Spleen (tissue), 11 donors: ENCODE results near the gene TMEM183A. TPM values are rescaled to one million over a fixed set of nuclear protein-coding genes. Genes with fewer than 3 reads are reported as not detected.

Experiments used
- DNase-seq: peaks from one replicate; pipeline ENCODE4 v3.0.0-alpha.2; 2020
- H3K27ac ChIP-seq, 8 donors: fragments of 200-600 bp; sonication (generic) in 7 of 8; 1 replicate in 4 of 8; 2 replicates in 4 of 8; pipeline versions ENCODE4 v1.5.0 to v1.8.0; 2016 to 2021; ENCODE audit warnings: inconsistent platforms in 4 of 8, mild to moderate bottlenecking in 4 of 8, moderate library complexity in 1 of 8
- H3K27me3 ChIP-seq, 7 donors: fragments of 200-600 bp; sonication (generic) in 6 of 7; replicated peaks in 1 of 7; 1 replicate in 4 of 7; 2 replicates in 3 of 7; pipeline versions ENCODE4 v1.5.0 to v1.8.0; 2016 to 2021; ENCODE audit warnings: inconsistent platforms in 3 of 7, mild to moderate bottlenecking in 1 of 7
- H3K36me3 ChIP-seq, 6 donors: fragments of 200-600 bp; sonication (generic) in 5 of 6; 1 replicate in 4 of 6; 2 replicates in 2 of 6; pipeline versions ENCODE4 v1.5.0 to v1.8.0; 2016 to 2021; ENCODE audit warnings: inconsistent platforms in 2 of 6
- H3K4me1 ChIP-seq, 6 donors: fragments of 200-600 bp; sonication (generic) in 5 of 6; 1 replicate in 3 of 6; 2 replicates in 3 of 6; pipeline versions ENCODE4 v1.5.0 to v1.8.0; 2016 to 2021; ENCODE audit warnings: inconsistent platforms in 3 of 6
- H3K4me3 ChIP-seq, 8 donors: fragments of 200-600 bp; sonication (generic) in 7 of 8; 1 replicate in 4 of 8; 2 replicates in 4 of 8; pipeline versions ENCODE4 v1.5.0 to v1.8.0; 2016 to 2021; ENCODE audit warnings: inconsistent platforms in 4 of 8, mild to moderate bottlenecking in 4 of 8, moderate library complexity in 2 of 8
- H3K9me3 ChIP-seq, 8 donors: fragments of 200-600 bp; sonication (generic) in 7 of 8; 1 replicate in 4 of 8; 2 replicates in 4 of 8; pipeline versions ENCODE4 v1.5.0 to v1.8.0; 2016 to 2021; ENCODE audit warnings: inconsistent platforms in 4 of 8
- POLR2A ChIP-seq, 3 donors: fragments of 450-650 bp; IDR thresholded peaks; one replicate each; pipeline ENCODE4 v1.5.1; 2017; ENCODE audit warnings: antibody characterized with exemption in 3 of 3, mild to moderate bottlenecking in 1 of 3
- POLR2AphosphoS5 ChIP-seq, 3 donors: sonication (generic); formaldehyde crosslinking; IDR thresholded peaks; one replicate each; pipeline ENCODE4 v1.5.1; 2017; ENCODE audit warnings: antibody characterized with exemption in 3 of 3
- WGBS, 5 donors: extraction: QIAGEN DNeasy Blood & Tissue Kit in 3 of 5; methylation state at CpG; one replicate each; pipeline versions ENCODE4 v1.1.5 to v1.1.7; 2013 to 2018; 5-methylcytosine and 5-hydroxymethylcytosine counted together
- intact Hi-C: fragments of 100-400 bp; cut with DNase I; formaldehyde crosslinking; loops from one replicate; pipeline ENCODE4 v1.15.0; 2023; ENCODE audit warnings: low total_unique reads
- polyA plus RNA-seq, 3 donors: library from polyadenylated mRNA; stranded (reverse); fragments of 200-250 nt; gene quantifications; one replicate each; pipeline ENCODE4 v1.2.1, GENCODE V29; 2013
- total RNA-seq, 7 donors: library from RNA; depleted of rRNA in 3 of 7; stranded (reverse); fragments of >200 nt in 3 of 7; fragmentation: NEBNext Ultra II Directional in 4 of 7; extraction: Animal tissue kit (Norgen Biotek cat#: 25700) in 4 of 7; gene quantifications; one replicate each; pipeline versions ENCODE4 v1.1.0 to v1.2.1, GENCODE V29; 2016 to 2021
- TF ChIP-seq, protein P1 (sequence below), 11 experiments: fragments of 200-600 bp in 7 of 11; fragments of 450-650 bp in 4 of 11; sonication (generic) in 4 of 11; IDR thresholded peaks in 8 of 11; conservative IDR thresholded peaks in 3 of 11; 1 replicate in 7 of 11; 2 replicates in 4 of 11; pipeline versions ENCODE4 v1.4.0 to v1.8.0; 2016 to 2021; ENCODE audit warnings: antibody characterized with exemption in 11 of 11, inconsistent platforms in 4 of 11, mild to moderate bottlenecking in 1 of 11
- donor health status: healthy with polysubstance abuse.
- donor health status: DM: no; HTN: no; CAD: no; lungs with moderate emphysema.
- donor health status: DM: no; HTN: no; CAD: no.
- donor health status: Bipolar disorder and iron deficiency.
- donor health status: healthy.
- donor health status: DM: no; HTN: no; CAD: no.
- donor health status: DM: yes; HTN: yes; CAD: no.

TMEM183A gene
- total and polyA plus RNA-seq, 10 donors = 30.3 to 61.9 (median 52.4) TPM

DNA sequence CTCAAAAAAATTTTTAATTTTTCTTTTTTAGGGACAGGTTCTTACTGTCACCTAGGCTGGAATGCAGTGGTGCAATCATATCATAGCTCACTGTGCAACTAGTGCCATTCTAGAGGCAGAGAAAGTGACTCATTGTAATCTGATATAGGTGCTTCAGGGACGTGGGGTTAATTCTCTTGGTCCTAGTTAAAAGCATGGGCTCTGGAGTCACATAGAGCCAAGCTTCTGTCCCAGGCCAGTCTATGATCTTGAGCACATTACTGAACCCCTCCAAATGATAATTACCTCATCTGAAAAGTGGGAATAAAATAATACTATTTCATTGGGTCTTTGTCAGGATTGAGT lies 47.9 kb upstream of the TMEM183A start:
- TF ChIP-seq POLR2A (IDR thresholded peaks at IDR 0.05) = no peak
- TF ChIP-seq, protein P1, sequence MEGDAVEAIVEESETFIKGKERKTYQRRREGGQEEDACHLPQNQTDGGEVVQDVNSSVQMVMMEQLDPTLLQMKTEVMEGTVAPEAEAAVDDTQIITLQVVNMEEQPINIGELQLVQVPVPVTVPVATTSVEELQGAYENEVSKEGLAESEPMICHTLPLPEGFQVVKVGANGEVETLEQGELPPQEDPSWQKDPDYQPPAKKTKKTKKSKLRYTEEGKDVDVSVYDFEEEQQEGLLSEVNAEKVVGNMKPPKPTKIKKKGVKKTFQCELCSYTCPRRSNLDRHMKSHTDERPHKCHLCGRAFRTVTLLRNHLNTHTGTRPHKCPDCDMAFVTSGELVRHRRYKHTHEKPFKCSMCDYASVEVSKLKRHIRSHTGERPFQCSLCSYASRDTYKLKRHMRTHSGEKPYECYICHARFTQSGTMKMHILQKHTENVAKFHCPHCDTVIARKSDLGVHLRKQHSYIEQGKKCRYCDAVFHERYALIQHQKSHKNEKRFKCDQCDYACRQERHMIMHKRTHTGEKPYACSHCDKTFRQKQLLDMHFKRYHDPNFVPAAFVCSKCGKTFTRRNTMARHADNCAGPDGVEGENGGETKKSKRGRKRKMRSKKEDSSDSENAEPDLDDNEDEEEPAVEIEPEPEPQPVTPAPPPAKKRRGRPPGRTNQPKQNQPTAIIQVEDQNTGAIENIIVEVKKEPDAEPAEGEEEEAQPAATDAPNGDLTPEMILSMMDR (IDR thresholded peaks at IDR 0.05 in 8 of 11, conservative IDR thresholded peaks at IDR 0.05 in 3 of 11) = no peak
- TF ChIP-seq POLR2AphosphoS5 (IDR thresholded peaks at IDR 0.05) = no peak
- peaks cover 23 to 45% (median 39%) of the 10 kb centered on the region in 6 donors for H3K4me1 ChIP-seq
- no peak overlapping the region for H3K4me3 ChIP-seq
- H3K27me3 ChIP-seq = no peaks in the 10 kb centered on the region
- WGBS, 5 donors = 75 to 89% (median 78%) methylated on average over 1 of the region's 1 CpG
- H3K36me3 ChIP-seq = peaks cover 0 to 45% (median 21%) of the 10 kb centered on the region in 6 donors
- H3K9me3 ChIP-seq = no peaks in the 10 kb centered on the region
- H3K27ac ChIP-seq = peak overlapping the region in 2 of 8 donors; percentile 92 to 98
- DNase-seq = no peak
- intact Hi-C loops = no loop called here

GRCh38 chr1:202961220-202961880 lies 45.8 kb upstream of the TMEM183A start:
- TF ChIP-seq, protein P1 (IDR thresholded peaks at IDR 0.05 in 8 of 11, conservative IDR thresholded peaks at IDR 0.05 in 3 of 11) = no peak
- no peak for TF ChIP-seq POLR2AphosphoS5 (IDR thresholded peaks at IDR 0.05)
- TF ChIP-seq POLR2A (IDR thresholded peaks at IDR 0.05) = no peak
- intact Hi-C loops = no loop called here

DNA sequence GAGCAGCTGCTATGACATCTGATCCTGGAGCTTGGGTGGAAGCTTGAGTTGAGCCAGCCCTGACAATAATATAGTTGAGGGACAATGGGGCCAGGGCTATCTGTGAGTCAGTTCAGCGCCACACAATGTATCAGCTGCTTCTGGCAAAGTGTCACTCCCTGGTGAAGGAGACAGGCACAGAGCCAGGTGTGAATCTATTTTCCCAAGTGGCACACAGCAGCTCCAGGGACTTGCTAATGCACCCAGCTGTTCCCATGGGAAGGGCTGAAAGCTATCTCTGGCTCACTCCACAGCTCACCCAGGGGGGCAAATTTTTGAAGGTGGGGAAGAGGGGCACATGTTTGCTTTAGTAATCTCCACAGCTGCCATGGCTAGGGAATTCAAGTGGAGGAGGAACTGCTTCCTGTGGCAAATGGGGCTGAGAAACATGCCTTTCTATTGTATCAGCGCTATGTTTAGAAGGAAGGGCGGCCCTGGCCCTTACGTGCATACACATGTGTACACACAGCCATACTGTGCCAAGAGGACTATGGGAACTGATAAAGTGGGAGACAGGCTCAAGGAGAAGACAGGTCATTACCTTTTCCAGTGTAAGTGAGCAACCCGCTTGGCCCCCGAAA lies 42.3 kb upstream of the TMEM183A start:
- Histone ChIP-seq H3K4me3 (no peak overlapping the region), H3K4me1 (peaks cover 15 to 48% (median 36%) of the 10 kb centered on the region in 6 donors), H3K36me3 (peaks cover 0 to 50% (median 21%) of the 10 kb centered on the region in 6 donors), H3K9me3 (no peaks in the 10 kb centered on the region), H3K27me3 (no peaks in the 10 kb centered on the region), H3K27ac (peak overlapping the region in 1 of 8 donors; percentile 12)
- TF ChIP-seq, protein P1 (IDR thresholded peaks at IDR 0.05 in 8 of 11, conservative IDR thresholded peaks at IDR 0.05 in 3 of 11) = no peak
- no peak for TF ChIP-seq POLR2A (IDR thresholded peaks at IDR 0.05)
- TF ChIP-seq POLR2AphosphoS5 (IDR thresholded peaks at IDR 0.05) = no peak
- DNase-seq = no peak
- WGBS, 5 donors = 92 to 97% (median 96%) methylated on average over 6 of the region's 6 CpGs
- intact Hi-C loops = no loop called here

More at GRCh38 chr1:202961220-202961880, 45.8 kb upstream of the TMEM183A start:
- Histone ChIP-seq H3K4me3 (no peak overlapping the region), H3K36me3 (peaks cover 0 to 50% (median 21%) of the 10 kb centered on the region in 6 donors), H3K9me3 (no peaks in the 10 kb centered on the region), H3K4me1 (peaks cover 12 to 42% (median 27%) of the 10 kb centered on the region in 6 donors), H3K27ac (no peak overlapping the region), H3K27me3 (no peaks in the 10 kb centered on the region)
- DNase-seq = no peak
- WGBS, 5 donors = 90 to 97% (median 93%) methylated on average over 4 to 5 of the region's 5 CpGs

DNA sequence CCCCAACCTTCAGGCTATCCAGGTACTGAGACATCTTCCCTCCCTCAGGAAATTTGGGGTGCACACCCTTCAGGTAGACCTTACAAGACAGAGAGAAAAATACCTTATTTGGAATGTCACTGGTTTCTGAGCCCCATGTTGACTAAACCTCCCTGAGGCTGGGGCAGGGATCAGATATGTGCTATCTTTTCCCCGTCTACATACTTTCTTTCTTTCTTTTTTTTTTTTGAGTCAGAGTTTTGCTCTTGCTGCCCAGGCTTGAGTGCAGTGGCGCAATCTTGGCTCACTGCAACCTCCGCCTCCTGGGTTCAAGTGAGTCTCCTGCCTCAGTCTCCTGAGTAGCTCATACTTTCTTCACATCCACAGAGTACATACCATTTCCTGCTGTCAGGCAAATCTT lies 41.8 kb upstream of the TMEM183A start:
- peak overlapping the region in 2 of 8 donors; percentile 12 to 95 for H3K27ac ChIP-seq
- WGBS, 5 donors = 83 to 94% (median 85%) methylated on average over 3 of the region's 3 CpGs
- intact Hi-C loops = no loop called here

More for the DNA sequence above, 41.8 kb upstream of the TMEM183A start:
- TF ChIP-seq, protein P1 (IDR thresholded peaks at IDR 0.05 in 8 of 11, conservative IDR thresholded peaks at IDR 0.05 in 3 of 11) = no peak
- TF ChIP-seq POLR2AphosphoS5 (IDR thresholded peaks at IDR 0.05) = no peak
- Histone ChIP-seq H3K9me3 (no peaks in the 10 kb centered on the region), H3K4me3 (no peak overlapping the region), H3K27me3 (no peaks in the 10 kb centered on the region), H3K4me1 (peaks cover 15 to 54% (median 37%) of the 10 kb centered on the region in 6 donors), H3K36me3 (peaks cover 0 to 50% (median 21%) of the 10 kb centered on the region in 6 donors)
- DNase-seq = no peak
